SIG-M5 treated with dmso at 0.1 percent for 504 hours (cell line): Measurements from ENCODE around the gene CA9.
A peak's percentile ranks its signal among the peaks of the same experiment; 100 is the strongest.

ENCODE experiments used
- DNase-seq: peaks from one replicate; lab custom pipeline; 2025; ENCODE audit not compliant: unreplicated experiment; lab: John Stamatoyannopoulos, UW

CA9 gene

DNA sequence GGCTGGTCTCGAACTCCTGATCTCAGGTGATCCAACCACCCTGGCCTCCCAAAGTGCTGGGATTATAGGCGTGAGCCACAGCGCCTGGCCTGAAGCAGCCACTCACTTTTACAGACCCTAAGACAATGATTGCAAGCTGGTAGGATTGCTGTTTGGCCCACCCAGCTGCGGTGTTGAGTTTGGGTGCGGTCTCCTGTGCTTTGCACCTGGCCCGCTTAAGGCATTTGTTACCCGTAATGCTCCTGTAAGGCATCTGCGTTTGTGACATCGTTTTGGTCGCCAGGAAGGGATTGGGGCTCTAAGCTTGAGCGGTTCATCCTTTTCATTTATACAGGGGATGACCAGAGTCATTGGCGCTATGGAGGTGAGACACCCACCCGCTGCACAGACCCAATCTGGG lies 1.5 kb downstream of the CA9 start:
- no peak for DNase-seq

DNA sequence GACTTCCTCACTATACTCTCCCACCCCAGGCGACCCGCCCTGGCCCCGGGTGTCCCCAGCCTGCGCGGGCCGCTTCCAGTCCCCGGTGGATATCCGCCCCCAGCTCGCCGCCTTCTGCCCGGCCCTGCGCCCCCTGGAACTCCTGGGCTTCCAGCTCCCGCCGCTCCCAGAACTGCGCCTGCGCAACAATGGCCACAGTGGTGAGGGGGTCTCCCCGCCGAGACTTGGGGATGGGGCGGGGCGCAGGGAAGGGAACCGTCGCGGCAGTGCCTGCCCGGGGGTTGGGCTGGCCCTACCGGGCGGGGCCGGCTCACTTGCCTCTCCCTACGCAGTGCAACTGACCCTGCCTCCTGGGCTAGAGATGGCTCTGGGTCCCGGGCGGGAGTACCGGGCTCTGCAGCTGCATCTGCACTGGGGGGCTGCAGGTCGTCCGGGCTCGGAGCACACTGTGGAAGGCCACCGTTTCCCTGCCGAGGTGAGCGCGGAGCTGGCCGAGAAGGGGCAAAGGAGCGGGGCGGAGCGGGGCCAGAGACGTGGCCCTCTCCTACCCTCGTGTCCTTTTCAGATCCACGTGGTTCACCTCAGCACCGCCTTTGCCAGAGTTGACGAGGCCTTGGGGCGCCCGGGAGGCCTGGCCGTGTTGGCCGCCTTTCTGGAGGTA lies 2.1 kb downstream of the CA9 start:
- DNase-seq, result no peak

DNA sequence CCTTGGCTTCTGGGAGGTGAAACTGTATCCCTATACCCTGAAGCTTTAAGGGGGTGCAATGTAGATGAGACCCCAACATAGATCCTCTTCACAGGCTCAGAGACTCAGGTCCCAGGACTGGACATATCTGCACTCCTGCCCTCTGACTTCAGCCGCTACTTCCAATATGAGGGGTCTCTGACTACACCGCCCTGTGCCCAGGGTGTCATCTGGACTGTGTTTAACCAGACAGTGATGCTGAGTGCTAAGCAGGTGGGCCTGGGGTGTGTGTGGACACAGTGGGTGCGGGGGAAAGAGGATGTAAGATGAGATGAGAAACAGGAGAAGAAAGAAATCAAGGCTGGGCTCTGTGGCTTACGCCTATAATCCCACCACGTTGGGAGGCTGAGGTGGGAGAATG lies 5.4 kb downstream of the CA9 start:
- no peak for DNase-seq

DNA sequence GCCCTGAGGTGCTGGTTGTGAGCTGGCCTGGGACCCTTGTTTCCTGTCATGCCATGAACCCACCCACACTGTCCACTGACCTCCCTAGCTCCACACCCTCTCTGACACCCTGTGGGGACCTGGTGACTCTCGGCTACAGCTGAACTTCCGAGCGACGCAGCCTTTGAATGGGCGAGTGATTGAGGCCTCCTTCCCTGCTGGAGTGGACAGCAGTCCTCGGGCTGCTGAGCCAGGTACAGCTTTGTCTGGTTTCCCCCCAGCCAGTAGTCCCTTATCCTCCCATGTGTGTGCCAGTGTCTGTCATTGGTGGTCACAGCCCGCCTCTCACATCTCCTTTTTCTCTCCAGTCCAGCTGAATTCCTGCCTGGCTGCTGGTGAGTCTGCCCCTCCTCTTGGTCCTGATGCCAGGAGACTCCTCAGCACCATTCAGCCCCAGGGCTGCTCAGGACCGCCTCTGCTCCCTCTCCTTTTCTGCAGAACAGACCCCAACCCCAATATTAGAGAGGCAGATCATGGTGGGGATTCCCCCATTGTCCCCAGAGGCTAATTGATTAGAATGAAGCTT lies 6.1 kb downstream of the CA9 start:
- DNase-seq, result no peak

DNA sequence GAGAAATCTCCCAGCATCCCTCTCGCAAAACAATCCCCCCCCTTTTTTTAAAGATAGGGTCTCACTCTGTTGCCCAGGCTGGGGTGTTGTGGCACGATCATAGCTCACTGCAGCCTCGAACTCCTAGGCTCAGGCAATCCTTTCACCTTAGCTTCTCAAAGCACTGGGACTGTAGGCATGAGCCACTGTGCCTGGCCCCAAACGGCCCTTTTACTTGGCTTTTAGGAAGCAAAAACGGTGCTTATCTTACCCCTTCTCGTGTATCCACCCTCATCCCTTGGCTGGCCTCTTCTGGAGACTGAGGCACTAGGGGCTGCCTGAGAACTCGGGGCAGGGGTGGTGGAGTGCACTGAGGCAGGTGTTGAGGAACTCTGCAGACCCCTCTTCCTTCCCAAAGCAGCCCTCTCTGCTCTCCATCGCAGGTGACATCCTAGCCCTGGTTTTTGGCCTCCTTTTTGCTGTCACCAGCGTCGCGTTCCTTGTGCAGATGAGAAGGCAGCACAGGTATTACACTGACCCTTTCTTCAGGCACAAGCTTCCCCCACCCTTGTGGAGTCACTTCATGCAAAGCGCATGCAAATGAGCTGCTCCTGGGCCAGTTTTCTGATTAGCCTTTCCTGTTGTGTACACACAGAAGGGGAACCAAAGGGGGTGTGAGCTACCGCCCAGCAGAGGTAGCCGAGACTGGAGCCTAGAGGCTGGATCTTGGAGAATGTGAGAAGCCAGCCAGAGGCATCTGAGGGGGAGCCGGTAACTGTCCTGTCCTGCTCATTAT lies 6.8 kb downstream of the CA9 start:
- no peak for DNase-seq

DNA sequence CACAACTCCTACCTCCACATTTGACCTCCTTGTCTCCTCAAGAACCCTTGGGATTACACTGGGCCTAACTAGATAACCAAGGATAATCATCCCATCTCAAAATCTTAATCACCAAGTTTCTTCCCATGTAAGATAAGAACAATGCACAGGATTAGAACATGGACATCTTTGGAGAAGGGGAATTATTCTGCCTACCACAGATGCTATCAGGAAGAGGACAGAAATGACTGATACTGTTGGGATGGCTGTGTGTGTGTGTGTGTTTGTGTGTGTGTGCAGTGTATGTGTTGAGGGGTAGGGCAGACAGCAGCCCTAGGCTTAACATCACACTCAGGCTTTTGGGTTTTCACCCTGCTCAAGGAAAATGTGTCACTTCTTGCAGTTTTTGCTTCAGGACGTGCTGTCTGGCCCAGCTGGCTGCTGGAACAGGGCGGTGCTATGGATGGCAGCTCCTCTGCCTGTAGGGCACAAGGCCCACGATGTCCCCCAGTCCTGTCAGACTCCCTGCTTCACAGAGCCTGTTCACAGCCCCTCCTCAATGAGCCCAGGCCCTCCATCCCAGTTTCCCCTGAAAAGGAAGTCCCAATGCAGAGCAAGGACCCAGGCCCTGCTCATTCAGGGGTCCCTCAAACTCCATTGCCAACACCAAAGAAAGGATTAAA lies 7.7 kb downstream of the CA9 start:
- no peak for DNase-seq

DNA sequence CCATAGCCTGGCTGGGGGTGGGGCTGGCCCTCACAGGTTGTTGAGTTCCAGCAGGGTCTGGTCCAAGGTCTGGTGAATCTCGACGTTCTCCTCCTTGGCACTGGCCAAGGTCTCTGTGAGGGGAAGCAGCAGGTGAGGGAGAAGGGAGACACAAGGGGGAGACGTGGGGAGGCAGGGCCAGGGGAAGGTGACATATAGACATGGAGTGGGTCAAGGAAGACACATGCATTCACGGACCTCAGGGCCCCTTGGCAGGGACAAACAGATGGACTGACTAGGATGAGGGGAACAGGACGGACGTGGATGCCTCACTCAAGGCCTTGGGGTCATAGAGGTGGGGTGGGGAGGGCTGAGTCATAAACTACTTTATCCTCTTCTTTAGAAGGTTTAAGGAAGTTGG lies 8.3 kb downstream of the CA9 start:
- no peak for DNase-seq

DNA sequence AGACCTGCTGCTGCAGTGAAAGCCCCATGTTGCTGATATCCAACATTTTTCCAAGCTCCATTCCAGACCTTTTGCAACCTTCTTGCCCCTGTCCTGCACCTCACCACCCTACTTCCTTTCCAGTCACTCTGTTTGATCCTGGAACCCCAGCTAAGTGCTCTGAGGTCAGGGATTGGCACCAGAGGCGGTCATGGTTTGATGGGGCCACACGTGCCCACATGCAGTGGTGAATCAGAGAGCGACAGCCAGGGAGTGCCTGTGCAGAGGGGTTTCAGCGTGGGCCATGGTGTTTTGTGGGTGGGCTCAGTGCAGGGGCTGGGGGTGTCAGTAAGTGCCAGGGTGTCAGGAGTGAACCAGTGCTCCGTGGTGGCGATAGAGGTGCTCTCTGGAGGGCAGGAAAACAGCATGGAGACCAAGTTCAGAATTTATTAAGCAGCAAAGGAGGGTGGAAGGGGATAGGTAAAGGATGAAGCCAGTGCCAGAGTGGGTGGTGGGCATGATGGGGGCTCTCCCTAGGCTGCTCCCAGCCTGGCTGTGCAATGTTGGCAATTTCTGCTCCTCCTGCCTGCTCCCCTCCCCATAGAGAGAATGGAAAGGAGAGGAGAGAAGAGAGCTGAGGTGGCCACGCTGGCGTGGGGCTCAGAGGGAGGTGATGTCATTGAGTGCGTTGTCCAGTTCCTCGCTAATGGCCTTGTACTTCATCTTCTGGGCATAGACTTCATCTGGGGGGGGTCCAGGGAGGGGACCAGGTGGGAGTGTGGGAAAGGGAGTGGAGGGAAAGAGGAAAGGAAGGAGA lies 9.0 kb downstream of the CA9 start:
- no peak for DNase-seq

DNA sequence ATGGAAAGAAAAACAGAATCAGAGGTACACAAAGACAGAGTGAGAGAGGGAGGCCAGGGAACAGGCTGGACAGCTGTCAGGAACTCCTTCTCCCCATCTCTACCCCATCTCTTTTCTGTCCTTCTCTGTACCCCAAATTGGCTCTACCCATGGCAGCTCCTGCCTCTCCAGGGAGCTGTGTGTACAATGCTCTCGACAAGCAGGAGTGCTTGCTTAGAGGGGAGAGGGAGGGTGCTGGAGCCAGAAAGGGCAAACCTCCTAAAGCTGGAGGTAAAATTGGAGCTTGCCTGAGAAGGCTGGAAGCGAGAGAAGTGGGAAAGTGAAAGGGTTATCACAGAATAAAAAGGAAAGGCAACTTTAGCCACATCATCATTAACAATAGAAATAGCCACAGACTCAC lies 9.6 kb downstream of the CA9 start:
- DNase-seq, result no peak

DNA sequence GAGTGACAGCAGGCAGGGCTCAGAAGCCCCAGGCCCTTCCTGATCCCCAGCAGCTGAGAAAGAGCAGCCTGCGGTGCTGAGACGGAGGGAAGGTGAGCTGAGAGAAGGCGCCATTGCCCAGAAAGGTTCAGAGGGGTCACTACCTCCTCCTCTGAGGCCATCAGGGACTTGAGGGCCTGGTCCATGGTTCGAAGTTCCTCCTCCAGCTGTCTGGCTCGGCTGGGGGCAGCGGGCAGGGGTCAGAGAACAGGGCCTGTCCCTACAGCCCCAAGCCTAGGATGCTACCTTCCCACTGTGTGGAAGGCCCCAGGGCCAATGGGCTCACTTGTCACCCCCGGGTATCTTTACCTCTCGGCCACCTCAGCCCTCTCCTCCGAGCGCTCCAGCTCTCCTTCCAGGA lies 11.2 kb downstream of the CA9 start:
- DNase-seq, result no peak

DNA sequence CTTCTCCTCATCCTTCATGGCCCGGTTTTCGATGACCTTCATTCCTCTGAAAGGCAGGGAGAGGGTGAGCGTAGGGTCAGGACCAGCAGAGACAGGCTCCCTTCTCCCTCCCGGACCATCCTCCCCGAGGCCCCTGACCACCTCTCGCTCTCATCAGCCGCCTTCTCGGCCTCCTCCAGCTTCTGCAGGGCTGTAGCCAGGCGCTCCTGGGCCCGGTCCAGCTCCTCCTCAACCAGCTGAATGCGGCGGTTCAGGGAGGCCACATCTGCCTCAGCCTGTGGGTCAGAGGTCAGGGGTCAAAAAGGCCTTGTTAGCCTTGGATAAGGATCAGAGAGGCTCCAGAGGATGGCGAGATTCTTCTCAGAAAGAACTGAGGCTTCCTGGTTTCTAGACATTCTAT lies 11.8 kb downstream of the CA9 start:
- no peak for DNase-seq

DNA sequence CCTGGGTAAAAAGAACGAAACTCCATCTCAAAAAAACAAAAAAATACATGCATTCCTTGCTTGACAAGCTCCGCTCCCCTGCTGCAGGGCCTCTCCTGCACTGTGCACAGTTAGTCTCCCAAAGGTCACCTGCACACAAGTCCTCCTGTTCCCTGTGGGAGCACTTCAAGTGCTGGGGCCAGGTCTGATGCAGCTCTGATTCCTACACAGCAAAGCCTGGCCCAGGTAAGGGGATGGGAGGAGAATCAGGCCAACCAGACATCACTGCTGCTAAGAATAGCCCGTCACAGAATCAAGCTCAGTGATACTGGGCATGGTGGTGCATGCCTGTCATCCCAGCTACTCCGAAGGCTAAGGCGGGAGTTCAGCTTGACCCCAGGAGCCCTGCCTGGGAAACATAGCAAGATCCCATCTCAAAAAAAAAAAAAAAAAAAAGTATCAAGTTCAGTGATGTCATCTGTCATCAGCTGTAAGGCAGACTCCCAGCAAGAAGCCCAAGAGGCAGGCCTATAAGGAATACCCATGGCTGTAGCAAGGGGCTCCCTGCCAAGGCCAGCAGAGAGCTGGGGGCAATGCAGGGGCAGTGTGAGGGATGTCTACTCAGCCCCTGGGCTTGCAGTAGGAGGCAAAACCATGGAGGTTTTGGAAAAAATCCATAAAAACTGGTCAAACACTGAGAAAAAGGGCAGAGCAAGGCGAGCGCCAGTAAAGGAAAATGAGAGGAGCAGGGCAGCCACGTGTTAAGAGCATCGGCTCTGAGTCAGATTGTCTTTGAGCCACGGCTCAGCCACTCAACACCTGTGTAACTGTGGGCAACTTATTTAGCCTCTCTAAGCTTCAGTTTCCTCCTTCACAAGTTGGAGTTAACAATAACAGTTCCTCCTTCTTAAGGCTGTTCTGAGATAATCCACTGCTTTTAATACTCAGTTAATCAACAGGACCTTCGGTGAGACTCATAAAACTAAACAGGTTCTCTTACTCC lies 12.8 kb downstream of the CA9 start:
- no peak for DNase-seq

DNA sequence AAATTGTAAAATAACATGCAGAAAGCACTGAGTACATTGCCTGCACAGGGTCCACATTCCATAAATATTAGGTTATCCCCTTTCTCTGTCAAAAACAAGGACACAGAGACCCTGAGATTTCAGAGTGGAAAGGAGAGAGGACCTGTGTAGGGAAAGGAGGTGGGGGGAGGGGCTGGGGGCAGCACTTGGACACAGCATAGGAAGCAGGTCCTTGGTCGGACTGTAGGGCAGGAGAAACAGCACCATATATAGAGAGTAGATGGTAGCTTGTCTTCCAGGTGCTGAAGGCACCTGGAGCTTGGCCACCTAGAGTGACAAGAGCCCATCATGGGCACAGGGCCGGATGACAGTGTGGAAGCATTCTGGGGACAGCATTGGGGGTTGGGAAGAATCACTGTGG lies 13.6 kb downstream of the CA9 start:
- no peak for DNase-seq

DNA sequence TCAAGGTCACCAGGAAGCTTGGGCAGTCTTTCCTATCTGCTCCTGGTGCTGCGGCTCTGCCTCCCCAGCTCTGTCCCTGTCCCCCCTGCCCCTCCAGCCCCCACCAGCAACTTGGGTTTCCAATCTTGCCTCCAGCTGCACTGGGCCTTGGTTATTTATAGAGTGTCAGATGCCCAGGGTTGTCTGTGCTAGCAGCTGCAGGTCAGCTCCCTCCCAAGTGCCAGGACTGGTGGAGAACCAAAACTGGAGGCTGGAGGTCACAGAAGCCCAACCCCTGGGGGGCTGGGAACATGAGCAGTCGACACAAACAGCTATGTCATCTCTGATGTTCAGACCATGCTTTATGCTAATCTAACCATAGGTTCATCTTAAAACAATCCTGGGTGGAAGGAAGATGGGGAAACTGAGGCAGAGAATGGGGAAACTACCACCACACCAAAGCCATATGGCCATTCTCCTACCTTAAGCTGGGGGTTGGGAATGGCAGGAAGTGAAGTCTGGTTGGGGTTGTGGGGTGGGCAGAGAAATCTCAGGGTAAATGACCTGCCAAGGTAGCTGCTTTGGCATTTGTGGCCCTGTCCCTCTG lies 14.3 kb downstream of the CA9 start:
- DNase-seq, result no peak

DNA sequence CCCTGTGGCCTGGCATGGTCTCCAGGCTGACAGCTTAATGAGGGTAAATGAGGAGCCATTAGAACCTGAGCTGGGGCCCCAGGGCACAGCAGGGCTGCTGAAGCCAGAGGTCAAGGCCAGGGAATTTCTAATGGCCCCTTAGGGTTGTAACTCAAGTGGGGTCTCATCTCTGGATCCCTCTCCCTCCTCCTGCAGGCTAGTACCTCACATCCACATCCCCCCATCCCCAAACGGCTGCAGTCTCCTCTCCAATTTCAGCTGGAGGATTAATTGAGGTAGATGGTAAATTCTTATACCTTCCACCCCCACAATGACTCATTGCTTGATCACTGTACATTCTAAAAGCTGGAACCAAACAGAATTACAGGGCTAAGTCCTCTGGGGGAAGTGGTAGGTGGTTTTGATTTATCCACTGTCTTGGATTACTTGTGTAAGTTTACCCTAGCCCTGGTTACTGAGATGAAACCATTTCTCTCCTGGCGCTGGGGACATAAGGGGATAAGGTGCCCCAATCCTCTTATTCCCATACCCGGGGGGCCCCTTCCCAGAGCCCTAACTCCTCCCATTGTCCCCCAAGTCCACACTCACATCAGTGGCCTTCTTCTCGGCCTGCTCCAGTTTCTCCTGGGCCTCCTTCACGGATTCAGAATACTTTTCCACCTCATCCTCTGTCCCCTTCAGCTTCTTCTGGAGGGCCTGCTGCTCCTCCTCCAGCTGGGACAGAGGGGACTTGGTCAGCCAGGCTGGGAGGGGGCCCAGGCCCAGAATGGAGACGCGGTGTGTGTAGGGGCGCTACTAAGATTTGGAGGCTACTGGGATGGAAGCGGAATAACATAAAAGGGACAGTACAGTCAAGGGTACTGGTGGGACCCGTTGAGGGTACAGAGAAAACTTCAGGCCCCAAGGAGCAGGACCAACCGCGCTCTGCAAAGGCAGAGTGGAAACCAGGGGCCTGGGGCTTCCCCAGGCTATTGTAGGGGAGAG lies 15.1 kb downstream of the CA9 start:
- peak; percentile 14 for DNase-seq

DNA sequence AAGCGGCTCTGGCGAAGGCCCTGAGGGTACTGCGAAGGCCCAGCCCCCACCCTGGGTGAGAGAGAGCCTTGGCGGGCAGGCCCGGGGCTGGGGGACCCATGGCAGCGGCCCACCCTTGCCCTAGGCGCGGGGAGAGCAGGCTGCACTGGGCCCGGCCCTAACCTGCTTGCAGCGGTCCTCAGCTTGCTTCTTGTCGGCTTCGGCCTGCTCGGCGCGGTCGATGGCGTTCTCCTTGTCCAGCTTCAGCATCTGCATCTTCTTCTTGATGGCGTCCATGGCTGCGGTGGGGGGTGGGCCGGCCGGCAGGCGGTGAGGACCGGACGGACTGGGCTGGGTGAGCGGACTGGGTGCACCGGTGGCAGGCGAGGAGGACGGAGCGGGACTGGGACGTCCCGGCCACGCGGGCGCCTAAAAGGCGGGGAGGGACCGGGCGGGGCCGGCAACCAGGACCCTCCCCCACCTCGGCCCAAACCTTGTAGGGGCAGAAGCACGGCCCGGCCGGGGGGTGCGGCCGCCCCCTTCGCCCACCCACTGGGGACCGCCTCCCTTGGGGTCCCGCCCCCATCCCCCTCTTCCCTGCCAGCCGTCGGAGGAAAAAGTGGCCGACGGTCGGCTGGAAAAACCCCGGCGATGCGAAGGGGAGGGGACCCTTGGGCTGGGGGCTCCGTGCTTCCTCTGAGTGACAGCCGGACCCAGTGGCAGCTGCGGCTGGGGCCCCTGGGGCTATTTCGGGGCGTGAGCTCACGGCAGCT lies 16.0 kb downstream of the CA9 start, which contains the start of gene TPM2:
Gene TPM2, minus strand, starts transcription at position 384 of the 752 bp plus-strand sequence. Its CDS starts 108 bp downstream, at position 276.
- DNase-seq, result no peak

DNA sequence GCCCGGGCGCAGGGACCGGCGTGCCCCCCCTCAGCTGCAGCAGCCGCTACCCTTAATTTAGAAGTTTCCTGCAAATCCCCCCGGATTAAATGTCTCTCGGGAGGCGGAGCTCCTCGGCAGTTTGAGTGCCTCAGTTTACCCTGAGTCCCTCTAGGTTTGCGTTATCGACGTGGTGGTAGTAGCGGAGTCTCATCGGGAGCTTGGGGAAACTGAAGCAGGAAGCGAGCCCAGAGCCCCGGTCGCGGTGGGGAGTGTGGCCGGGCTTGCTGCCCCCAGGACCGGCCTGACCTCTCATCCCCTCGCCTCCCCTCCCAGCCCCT lies 16.5 kb downstream of the CA9 start:
- DNase-seq, result no peak
